Loucy (cell line): ENCODE data around the gene BMI1.

Experiments used
- H2AFZ ChIP-seq: fragments of 200-600 bp; sonication (generic); 2 replicates; pipeline ENCODE4 v1.6.0; 2016; ENCODE audit warnings: antibody characterized with exemption, mild to moderate bottlenecking, low read length, moderate library complexity
- H3F3A ChIP-seq: fragments of 200-600 bp; 2 replicates; pipeline ENCODE4 v1.6.0; 2016; ENCODE audit warnings: antibody characterized with exemption, low read depth, mild to moderate bottlenecking
- H3K27me3 ChIP-seq: fragments of 200-600 bp; sonication (generic); 2 replicates; pipeline ENCODE4 v1.6.1; 2014; ENCODE audit warnings: low read length, mild to moderate bottlenecking; ENCODE audit not compliant: insufficient read depth, poor library complexity, severe bottlenecking
- H3K36me3 ChIP-seq: fragments of 200-600 bp; sonication (generic); 2 replicates; pipeline ENCODE4 v1.6.1; 2016; ENCODE audit warnings: low read length; ENCODE audit not compliant: insufficient read depth
- H3K4me1 ChIP-seq: fragments of 200-600 bp; sonication (generic); 2 replicates; pipeline ENCODE4 v1.5.1; 2014; ENCODE audit warnings: low read length, mild to moderate bottlenecking; ENCODE audit not compliant: insufficient read depth, poor library complexity, severe bottlenecking
- H3K4me2 ChIP-seq: fragments of 200-600 bp; sonication (generic); 2 replicates; pipeline ENCODE4 v1.6.0; 2014; ENCODE audit warnings: antibody characterized with exemption, low read length, low read depth, mild to moderate bottlenecking; ENCODE audit not compliant: poor library complexity, severe bottlenecking
- H3K4me3 ChIP-seq: fragments of 200-600 bp; sonication (generic); 2 replicates; pipeline ENCODE4 v1.5.1; 2014; ENCODE audit warnings: low read length, mild to moderate bottlenecking, mixed read lengths; ENCODE audit not compliant: poor library complexity, severe bottlenecking
- H3K79me2 ChIP-seq: fragments of 200-600 bp; sonication (generic); 2 replicates; pipeline ENCODE4 v1.6.1; 2014; ENCODE audit warnings: low read length; ENCODE audit not compliant: insufficient read depth
- H3K9ac ChIP-seq: fragments of 200-600 bp; sonication (generic); 2 replicates; pipeline ENCODE4 v1.6.0; 2014; ENCODE audit warnings: mild to moderate bottlenecking, low read depth, low read length, moderate library complexity; ENCODE audit not compliant: poor library complexity, severe bottlenecking
- H3K9me2 ChIP-seq: fragments of 200-600 bp; sonication (generic); replicated peaks from 2 replicates; pipeline ENCODE4 v1.6.1; 2016; ENCODE audit warnings: low read depth, low read length, mixed read lengths
- H3K9me3 ChIP-seq: fragments of 200-600 bp; sonication (generic); 2 replicates; pipeline ENCODE4 v1.6.1; 2014; ENCODE audit warnings: mild to moderate bottlenecking, antibody characterized with exemption, low read length, low read depth; ENCODE audit not compliant: insufficient read depth
- H4K20me1 ChIP-seq: fragments of 200-600 bp; sonication (generic); 2 replicates; pipeline ENCODE4 v1.6.0; 2014; ENCODE audit warnings: antibody characterized with exemption, low read length, mild to moderate bottlenecking; ENCODE audit not compliant: insufficient read depth, poor library complexity, severe bottlenecking
- EZH2phosphoT487 ChIP-seq: fragments of 200-600 bp; IDR thresholded peaks from 2 replicates; pipeline ENCODE4 v1.6.1; 2018; ENCODE audit warnings: antibody characterized with exemption, mild to moderate bottlenecking, moderate library complexity, borderline replicate concordance
- TF ChIP-seq, protein P1 (sequence below): fragments of 200-600 bp; sonication (generic); conservative IDR thresholded peaks from 2 replicates; pipeline ENCODE4 v1.5.1; 2014; ENCODE audit warnings: mild to moderate bottlenecking, antibody characterized with exemption, low read length

BMI1 gene

DNA sequence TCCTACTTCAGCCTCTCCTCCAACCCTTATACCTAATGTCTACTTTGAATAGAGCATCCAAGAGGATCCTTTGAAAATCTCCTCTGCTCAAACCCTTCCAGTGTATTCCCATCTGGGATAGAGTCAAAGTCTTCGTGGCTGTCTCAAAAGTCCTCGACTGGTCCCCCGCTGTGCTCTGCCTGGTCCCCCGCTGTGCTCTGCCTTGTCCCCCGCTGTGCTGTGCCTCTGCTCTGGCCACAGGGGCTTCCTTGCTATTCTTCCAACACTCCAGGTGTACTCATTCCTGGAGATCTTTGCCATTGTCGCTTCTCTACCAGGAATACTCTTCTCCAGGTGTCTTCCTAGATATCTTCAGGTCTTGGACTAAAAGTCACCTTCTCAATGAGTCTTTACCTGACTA is 40.8 kb upstream of the BMI1 start:
- no peaks in the 10 kb centered on the region for H4K20me1 ChIP-seq
- TF ChIP-seq EZH2phosphoT487: no peak
- TF ChIP-seq, protein P1, sequence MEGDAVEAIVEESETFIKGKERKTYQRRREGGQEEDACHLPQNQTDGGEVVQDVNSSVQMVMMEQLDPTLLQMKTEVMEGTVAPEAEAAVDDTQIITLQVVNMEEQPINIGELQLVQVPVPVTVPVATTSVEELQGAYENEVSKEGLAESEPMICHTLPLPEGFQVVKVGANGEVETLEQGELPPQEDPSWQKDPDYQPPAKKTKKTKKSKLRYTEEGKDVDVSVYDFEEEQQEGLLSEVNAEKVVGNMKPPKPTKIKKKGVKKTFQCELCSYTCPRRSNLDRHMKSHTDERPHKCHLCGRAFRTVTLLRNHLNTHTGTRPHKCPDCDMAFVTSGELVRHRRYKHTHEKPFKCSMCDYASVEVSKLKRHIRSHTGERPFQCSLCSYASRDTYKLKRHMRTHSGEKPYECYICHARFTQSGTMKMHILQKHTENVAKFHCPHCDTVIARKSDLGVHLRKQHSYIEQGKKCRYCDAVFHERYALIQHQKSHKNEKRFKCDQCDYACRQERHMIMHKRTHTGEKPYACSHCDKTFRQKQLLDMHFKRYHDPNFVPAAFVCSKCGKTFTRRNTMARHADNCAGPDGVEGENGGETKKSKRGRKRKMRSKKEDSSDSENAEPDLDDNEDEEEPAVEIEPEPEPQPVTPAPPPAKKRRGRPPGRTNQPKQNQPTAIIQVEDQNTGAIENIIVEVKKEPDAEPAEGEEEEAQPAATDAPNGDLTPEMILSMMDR: no peak
- no peak overlapping the region for H3K4me2 ChIP-seq

DNA sequence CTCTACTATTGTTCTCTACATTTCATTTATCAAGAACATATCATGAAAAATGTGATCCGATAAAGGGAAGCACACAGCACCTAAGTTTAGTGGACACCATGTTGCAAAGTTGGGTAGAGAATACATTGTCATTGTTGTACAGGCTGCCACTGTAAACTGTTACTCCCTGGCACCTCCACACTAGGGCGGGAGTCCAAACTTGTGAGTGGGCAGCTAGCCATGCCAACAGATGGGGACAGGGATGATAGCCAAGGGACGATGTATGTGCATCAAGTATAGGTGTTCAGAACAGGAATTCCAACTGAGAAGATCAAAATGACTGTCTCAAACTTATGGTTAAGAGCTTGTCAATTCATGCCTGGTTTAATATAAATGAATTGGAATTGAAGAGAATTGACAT is 35.8 kb upstream of the BMI1 start:
- H3K9ac ChIP-seq: no peak overlapping the region
- no peaks in the 10 kb centered on the region for H4K20me1 ChIP-seq
- TF ChIP-seq, protein P1: no peak
- TF ChIP-seq EZH2phosphoT487: no peak
- H2AFZ ChIP-seq: no peak overlapping the region
- no peaks in the 10 kb centered on the region for H3K79me2 ChIP-seq
- H3K4me3 ChIP-seq: no peak overlapping the region
- H3K4me2 ChIP-seq: no peak overlapping the region
- no peaks in the 10 kb centered on the region for H3K36me3 ChIP-seq
- no peaks in the 10 kb centered on the region for H3F3A ChIP-seq
- no peaks in the 10 kb centered on the region for H3K9me2 ChIP-seq
- H3K4me1 ChIP-seq: no peaks in the 10 kb centered on the region
- H3K27me3 ChIP-seq: no peaks in the 10 kb centered on the region
- H3K9me3 ChIP-seq: no peaks in the 10 kb centered on the region

More for the DNA sequence above, 40.8 kb upstream of the BMI1 start:
- H3K27me3 ChIP-seq: no peaks in the 10 kb centered on the region
- H3K79me2 ChIP-seq: no peaks in the 10 kb centered on the region
- H3K9me3 ChIP-seq: no peaks in the 10 kb centered on the region
- H3K4me1 ChIP-seq: no peaks in the 10 kb centered on the region
- H3K36me3 ChIP-seq: no peaks in the 10 kb centered on the region
- H2AFZ ChIP-seq: no peak overlapping the region
- H3K4me3 ChIP-seq: no peak overlapping the region
- H3K9me2 ChIP-seq: no peaks in the 10 kb centered on the region
- no peaks in the 10 kb centered on the region for H3F3A ChIP-seq
- no peak overlapping the region for H3K9ac ChIP-seq

- no peak for TF ChIP-seq EZH2phosphoT487
- TF ChIP-seq, protein P1: no peak
- no peaks in the 10 kb centered on the region for H3K9me2 ChIP-seq
- no peaks in the 10 kb centered on the region for H3K27me3 ChIP-seq
- no peaks in the 10 kb centered on the region for H3K36me3 ChIP-seq
- no peak overlapping the region for H3K9ac ChIP-seq
- no peak overlapping the region for H2AFZ ChIP-seq
- no peak overlapping the region for H3K4me3 ChIP-seq
- H3K4me2 ChIP-seq: no peak overlapping the region
- H3K4me1 ChIP-seq: no peaks in the 10 kb centered on the region
- H4K20me1 ChIP-seq: no peaks in the 10 kb centered on the region
- no peaks in the 10 kb centered on the region for H3K9me3 ChIP-seq
- no peaks in the 10 kb centered on the region for H3K79me2 ChIP-seq
- no peaks in the 10 kb centered on the region for H3F3A ChIP-seq
Measured at GRCh38 chr10:22293747-22294404, 27.0 kb upstream of the BMI1 start.
